Trophoblast cell (in vitro differentiated cells and primary cell): ENCODE data around the gene SETD6.
A peak's percentile ranks its signal among the peaks of the same experiment; 100 is the strongest.

Source experiments
- DNase-seq, 2 donors: peaks; one replicate each; pipeline ENCODE4 v3.0.0-alpha.2; 2016
- H2AFZ ChIP-seq: 2 replicates; pipeline ENCODE4 v1.6.1; 2013; ENCODE audit warnings: low read length, moderate library complexity, mild to moderate bottlenecking; ENCODE audit not compliant: insufficient read depth, poor library complexity
- H2AK5ac ChIP-seq: 2 replicates; pipeline ENCODE4 v1.6.1; 2013; ENCODE audit warnings: mild to moderate bottlenecking, low read length
- H2BK120ac ChIP-seq: 2 replicates; pipeline ENCODE4 v1.6.1; 2013; ENCODE audit warnings: low read length, mild to moderate bottlenecking, moderate library complexity; ENCODE audit not compliant: insufficient read depth, poor library complexity
- H2BK12ac ChIP-seq: 2 replicates; pipeline ENCODE4 v1.6.1; 2013; ENCODE audit warnings: mild to moderate bottlenecking, low read length, moderate library complexity
- H2BK5ac ChIP-seq: 2 replicates; pipeline ENCODE4 v1.6.1; 2013; ENCODE audit warnings: low read length, low read depth, moderate library complexity, mild to moderate bottlenecking; ENCODE audit not compliant: poor library complexity
- H3K14ac ChIP-seq: 2 replicates; pipeline ENCODE4 v1.6.1; 2013; ENCODE audit warnings: mild to moderate bottlenecking, low read length
- H3K18ac ChIP-seq: 2 replicates; pipeline ENCODE4 v1.6.1; 2013; ENCODE audit warnings: mild to moderate bottlenecking, low read length
- H3K23ac ChIP-seq: 2 replicates; pipeline ENCODE4 v1.6.1; 2013; ENCODE audit warnings: low read length
- H3K27ac ChIP-seq: 2 replicates; pipeline ENCODE4 v1.5.1; 2013; ENCODE audit warnings: low read depth, mild to moderate bottlenecking, inconsistent platforms, low read length, moderate library complexity
- H3K27me3 ChIP-seq: 2 replicates; pipeline ENCODE4 v1.6.1; 2013; ENCODE audit warnings: inconsistent platforms, mild to moderate bottlenecking, low read length, moderate library complexity; ENCODE audit not compliant: insufficient read depth
- H3K36me3 ChIP-seq, 2 experiments: 1 replicate in 1 of 2; 2 replicates in 1 of 2; pipeline ENCODE4 v1.6.1; 2013; ENCODE audit warnings: low read length in 2 of 2, mild to moderate bottlenecking in 2 of 2, moderate library complexity in 1 of 2; ENCODE audit not compliant: insufficient read depth in 2 of 2, control insufficient read depth in 1 of 2
- H3K4ac ChIP-seq: 2 replicates; pipeline ENCODE4 v1.6.1; 2013; ENCODE audit warnings: low read depth, mild to moderate bottlenecking, low read length, moderate library complexity
- H3K4me1 ChIP-seq, 2 experiments: 1 replicate in 1 of 2; 2 replicates in 1 of 2; pipeline ENCODE4 v1.6.1; 2013; ENCODE audit warnings: low read length in 2 of 2, mild to moderate bottlenecking in 2 of 2, moderate library complexity in 1 of 2; ENCODE audit not compliant: insufficient read depth in 2 of 2, control insufficient read depth in 1 of 2
- H3K4me2 ChIP-seq: 2 replicates; pipeline ENCODE4 v1.6.1; 2013; ENCODE audit warnings: inconsistent platforms, mild to moderate bottlenecking, low read length, moderate library complexity
- H3K4me3 ChIP-seq: 2 replicates; pipeline ENCODE4 v1.5.1; 2013; ENCODE audit warnings: mild to moderate bottlenecking, low read depth, low read length, inconsistent platforms
- H3K79me1 ChIP-seq: one replicate; pipeline ENCODE4 v1.6.1; 2013; ENCODE audit warnings: low read length
- H3K79me2 ChIP-seq: 2 replicates; pipeline ENCODE4 v1.6.1; 2013; ENCODE audit warnings: low read length, mild to moderate bottlenecking; ENCODE audit not compliant: control insufficient read depth, insufficient read depth, poor library complexity
- H3K9ac ChIP-seq: 2 replicates; pipeline ENCODE4 v1.6.1; 2013; ENCODE audit warnings: mild to moderate bottlenecking, low read length
- H3K9me3 ChIP-seq: 2 replicates; pipeline ENCODE4 v1.6.1; 2013; ENCODE audit warnings: low read depth, mild to moderate bottlenecking, control low read depth, inconsistent platforms, low read length; ENCODE audit not compliant: insufficient read depth
- H4K12ac ChIP-seq: 2 replicates; pipeline ENCODE4 v1.6.1; 2013; ENCODE audit warnings: low read depth, mild to moderate bottlenecking, low read length, moderate library complexity
- H4K8ac ChIP-seq: 2 replicates; pipeline ENCODE4 v1.6.1; 2013; ENCODE audit warnings: low read depth, mild to moderate bottlenecking, low read length, moderate library complexity
- H4K91ac ChIP-seq: one replicate; pipeline ENCODE4 v1.6.1; 2013; ENCODE audit warnings: low read depth, mild to moderate bottlenecking, low read length, moderate library complexity
- WGBS: extraction: QIAGEN DNeasy Blood & Tissue Kit; methylation state at CpG from one replicate; pipeline ENCODE4 v1.1.7; 2013; ENCODE audit warnings: missing lambda C conversion rate; ENCODE audit not compliant: insufficient read length, insufficient coverage; ENCODE audit errors: extremely low coverage; 5-methylcytosine and 5-hydroxymethylcytosine counted together

SETD6 gene

GRCh38 chr16:58516768-58517107 is 1.4 kb downstream of the SETD6 start:
- Histone ChIP-seq H4K12ac (no peak overlapping the region), H3K9me3 (no peaks in the 10 kb centered on the region), H2BK5ac (no peak overlapping the region), H3K9ac (no peak overlapping the region), H2BK120ac (no peak overlapping the region), H2BK12ac (no peak overlapping the region), H3K4ac (no peak overlapping the region), H3K14ac (no peak overlapping the region), H4K8ac (no peak overlapping the region), H3K4me1 (peaks cover 5 to 12% of the 10 kb centered on the region in 2 experiments), H3K27me3 (no peaks in the 10 kb centered on the region), H4K91ac (no peak overlapping the region), H3K4me2 (peak overlapping the region; percentile 90), H3K4me3 (no peak overlapping the region), H3K23ac (no peak overlapping the region), H2AK5ac (no peak overlapping the region), H3K18ac (no peak overlapping the region), H3K79me2 (peaks cover 7% of the 10 kb centered on the region), H3K27ac (no peak overlapping the region), H3K79me1 (peaks cover 7% of the 10 kb centered on the region), H2AFZ (no peak overlapping the region), H3K36me3 (peaks cover 20 to 43% of the 10 kb centered on the region in 2 experiments)
- WGBS: no CpG with 5 or more reads among the region's 4 CpGs
- no peak for DNase-seq

- no peak for DNase-seq
- no peak overlapping the region for H3K9ac ChIP-seq
- no peak overlapping the region for H3K18ac ChIP-seq
- H2AK5ac ChIP-seq: no peak overlapping the region
- no peaks in the 10 kb centered on the region for H3K27me3 ChIP-seq
- H2BK5ac ChIP-seq: no peak overlapping the region
- H3K79me1 ChIP-seq: peaks cover 7% of the 10 kb centered on the region
- H3K79me2 ChIP-seq: peaks cover 7% of the 10 kb centered on the region
- H3K4me2 ChIP-seq: no peak overlapping the region
- peaks cover 5 to 12% of the 10 kb centered on the region in 2 experiments for H3K4me1 ChIP-seq
- no peak overlapping the region for H3K4ac ChIP-seq
- no peak overlapping the region for H4K8ac ChIP-seq
- no peak overlapping the region for H2BK120ac ChIP-seq
- no peaks in the 10 kb centered on the region for H3K9me3 ChIP-seq
- WGBS: no CpG with 5 or more reads among the region's 8 CpGs
- H3K14ac ChIP-seq: no peak overlapping the region
- no peak overlapping the region for H3K23ac ChIP-seq
- H2BK12ac ChIP-seq: no peak overlapping the region
- no peak overlapping the region for H4K91ac ChIP-seq
- H3K36me3 ChIP-seq: peaks cover 25 to 48% of the 10 kb centered on the region in 2 experiments
- no peak overlapping the region for H3K4me3 ChIP-seq
- no peak overlapping the region for H2AFZ ChIP-seq
- no peak overlapping the region for H3K27ac ChIP-seq
- H4K12ac ChIP-seq: no peak overlapping the region
These were observed 3.0 kb downstream of the SETD6 start for GRCh38 chr16:58518083-58518979.

- no peak overlapping the region for H4K91ac ChIP-seq
- H2BK5ac ChIP-seq: no peak overlapping the region
- no peak overlapping the region for H3K4ac ChIP-seq
- H3K4me2 ChIP-seq: no peak overlapping the region
- H4K12ac ChIP-seq: no peak overlapping the region
- H3K36me3 ChIP-seq: peaks cover 27 to 52% of the 10 kb centered on the region in 2 experiments
- no peak overlapping the region for H3K14ac ChIP-seq
- no peak overlapping the region for H3K9ac ChIP-seq
- H2AK5ac ChIP-seq: no peak overlapping the region
- no peak overlapping the region for H4K8ac ChIP-seq
- peaks cover 7% of the 10 kb centered on the region for H3K79me1 ChIP-seq
- no peaks in the 10 kb centered on the region for H3K9me3 ChIP-seq
- DNase-seq: no peak
- WGBS: no CpG with 5 or more reads among the region's 1 CpG
- no peak overlapping the region for H2BK12ac ChIP-seq
- no peak overlapping the region for H2BK120ac ChIP-seq
- H2AFZ ChIP-seq: no peak overlapping the region
- no peaks in the 10 kb centered on the region for H3K27me3 ChIP-seq
- no peak overlapping the region for H3K4me3 ChIP-seq
- no peak overlapping the region for H3K27ac ChIP-seq
- peaks cover 7% of the 10 kb centered on the region for H3K79me2 ChIP-seq
- H3K23ac ChIP-seq: no peak overlapping the region
- peaks cover 5 to 12% of the 10 kb centered on the region in 2 experiments for H3K4me1 ChIP-seq
- H3K18ac ChIP-seq: no peak overlapping the region
These were observed 3.7 kb downstream of the SETD6 start for GRCh38 chr16:58518980-58519368.

GRCh38 chr16:58519707-58520106 is 4.4 kb downstream of the SETD6 start:
- H3K79me2 ChIP-seq: peaks cover 7% of the 10 kb centered on the region
- H2AK5ac ChIP-seq: no peak overlapping the region
- no peak overlapping the region for H3K4me3 ChIP-seq
- H4K8ac ChIP-seq: no peak overlapping the region
- no peak overlapping the region for H2BK5ac ChIP-seq
- H3K4me1 ChIP-seq: peaks cover 5 to 12% of the 10 kb centered on the region in 2 experiments
- peaks cover 28 to 57% of the 10 kb centered on the region in 2 experiments for H3K36me3 ChIP-seq
- no peak overlapping the region for H3K4ac ChIP-seq
- no peak overlapping the region for H3K4me2 ChIP-seq
- no peak overlapping the region for H2BK120ac ChIP-seq
- H4K12ac ChIP-seq: no peak overlapping the region
- no peak overlapping the region for H2BK12ac ChIP-seq
- no peaks in the 10 kb centered on the region for H3K9me3 ChIP-seq
- no peak overlapping the region for H2AFZ ChIP-seq
- no peak overlapping the region for H3K27ac ChIP-seq
- no peak for DNase-seq
- H4K91ac ChIP-seq: no peak overlapping the region
- no peak overlapping the region for H3K18ac ChIP-seq
- H3K23ac ChIP-seq: no peak overlapping the region
- H3K79me1 ChIP-seq: peaks cover 7% of the 10 kb centered on the region
- no peak overlapping the region for H3K14ac ChIP-seq
- no peaks in the 10 kb centered on the region for H3K27me3 ChIP-seq
- no peak overlapping the region for H3K9ac ChIP-seq
